Liver (tissue), 9 donors: ENCODE measurements around the gene ANTXR2. TPM values are rescaled to one million over a fixed set of nuclear protein-coding genes. Genes with fewer than 3 reads are reported as not detected.

Experiments
- DNase-seq: peaks from one replicate; pipeline ENCODE4 v3.0.0-alpha.2; 2017; ENCODE audit warnings: low spot score
- H3K27ac ChIP-seq, 2 donors: one replicate each; pipeline ENCODE4 v1.7.0; 2013; ENCODE audit warnings: inconsistent platforms in 2 of 2, low read length in 2 of 2, control low read depth in 1 of 2, low read depth in 1 of 2, mild to moderate bottlenecking in 1 of 2
- H3K27me3 ChIP-seq, 4 donors: one replicate each; pipeline versions ENCODE4 v1.6.1 to v1.7.0; 2013; ENCODE audit warnings: low read length in 3 of 4, inconsistent platforms in 1 of 4, mild to moderate bottlenecking in 1 of 4, moderate library complexity in 1 of 4; ENCODE audit not compliant: control insufficient read depth in 4 of 4, insufficient read depth in 4 of 4
- H3K36me3 ChIP-seq, 4 donors: one replicate each; pipeline versions ENCODE4 v1.6.1 to v1.7.0; 2013; ENCODE audit warnings: low read length in 3 of 4, mild to moderate bottlenecking in 3 of 4, low read depth in 1 of 4, moderate library complexity in 1 of 4; ENCODE audit not compliant: control insufficient read depth in 4 of 4, insufficient read depth in 3 of 4
- H3K4me1 ChIP-seq, 4 donors: one replicate each; pipeline versions ENCODE4 v1.6.1 to v1.7.0; 2013; ENCODE audit warnings: low read length in 3 of 4, mild to moderate bottlenecking in 3 of 4, moderate library complexity in 1 of 4; ENCODE audit not compliant: control insufficient read depth in 4 of 4, insufficient read depth in 4 of 4
- H3K4me3 ChIP-seq, 3 donors: one replicate each; pipeline versions ENCODE4 v1.6.1 to v1.7.0; 2013; ENCODE audit warnings: low read length in 3 of 3, control low read depth in 1 of 3, low read depth in 1 of 3, mild to moderate bottlenecking in 1 of 3
- H3K9ac ChIP-seq, 2 donors: one replicate each; pipeline ENCODE4 v1.7.0; 2013; ENCODE audit warnings: low read length in 2 of 2, mild to moderate bottlenecking in 2 of 2, moderate library complexity in 2 of 2, control low read depth in 1 of 2, low read depth in 1 of 2
- H3K9me3 ChIP-seq, 4 donors: one replicate each; pipeline versions ENCODE4 v1.6.1 to v1.7.0; 2013; ENCODE audit warnings: low read length in 3 of 4; ENCODE audit not compliant: control insufficient read depth in 4 of 4
- ATF3 ChIP-seq: IDR thresholded peaks from 2 replicates; pipeline ENCODE4 v1.6.1; 2016; ENCODE audit warnings: antibody characterized with exemption
- CTCF ChIP-seq: fragments of 150-350 bp; IDR thresholded peaks from 2 replicates; pipeline ENCODE4 v1.5.1; 2017; ENCODE audit warnings: improper control_type of control experiment, low read depth, low read length; ENCODE audit not compliant: missing input control
- EGR1 ChIP-seq, 2 donors: IDR thresholded peaks; 2 replicates each; pipeline ENCODE4 v1.6.1; 2016 to 2018; ENCODE audit warnings: antibody characterized with exemption in 2 of 2, low read depth in 2 of 2
- FOXA1 ChIP-seq: IDR thresholded peaks from 2 replicates; pipeline ENCODE4 v1.6.1; 2016; ENCODE audit warnings: antibody characterized with exemption
- GABPA ChIP-seq, 2 donors: IDR thresholded peaks in 1 of 2; conservative IDR thresholded peaks in 1 of 2; 2 replicates each; pipeline ENCODE4 v1.6.1; 2016; ENCODE audit warnings: antibody characterized with exemption in 2 of 2, mild to moderate bottlenecking in 1 of 2, moderate library complexity in 1 of 2
- HNF4A ChIP-seq, 2 donors: conservative IDR thresholded peaks; 2 replicates each; pipeline ENCODE4 v1.6.1; 2016; ENCODE audit warnings: antibody characterized with exemption in 2 of 2, mild to moderate bottlenecking in 2 of 2
- HNF4G ChIP-seq: IDR thresholded peaks from 2 replicates; pipeline ENCODE4 v1.6.1; 2016; ENCODE audit warnings: antibody characterized with exemption
- JUND ChIP-seq, 2 donors: IDR thresholded peaks; 2 replicates each; pipeline ENCODE4 v1.6.1; 2016; ENCODE audit warnings: antibody characterized with exemption in 2 of 2
- NR2F2 ChIP-seq: IDR thresholded peaks from 2 replicates; pipeline ENCODE4 v1.6.1; 2016; ENCODE audit warnings: antibody characterized with exemption
- RAD21 ChIP-seq, 2 donors: IDR thresholded peaks; 2 replicates each; pipeline ENCODE4 v1.6.1; 2016; ENCODE audit warnings: antibody characterized with exemption in 2 of 2, mild to moderate bottlenecking in 2 of 2
- REST ChIP-seq: IDR thresholded peaks from 2 replicates; pipeline ENCODE4 v1.6.1; 2016; ENCODE audit warnings: antibody characterized with exemption, mild to moderate bottlenecking
- RXRA ChIP-seq, 2 donors: IDR thresholded peaks; 2 replicates each; pipeline ENCODE4 v1.6.1; 2017 to 2018; ENCODE audit warnings: antibody characterized with exemption in 2 of 2, mild to moderate bottlenecking in 1 of 2
- YY1 ChIP-seq: IDR thresholded peaks from 2 replicates; pipeline ENCODE4 v1.6.1; 2016; ENCODE audit warnings: antibody characterized with exemption, mild to moderate bottlenecking
- WGBS: extraction: QIAGEN DNeasy Blood & Tissue Kit; methylation state at CpG from one replicate; pipeline ENCODE4 v1.1.7; 2013; 5-methylcytosine and 5-hydroxymethylcytosine counted together
- polyA plus RNA-seq, 2 donors: library from polyadenylated mRNA; stranded (reverse) in 1 of 2; unstranded in 1 of 2; fragments of 200-250 nt in 1 of 2; fragments of >200 nt in 1 of 2; fragmentation: Nextera tagmentation in 1 of 2; extraction: Ambion mirVana in 1 of 2; gene quantifications; one replicate each; pipeline versions ENCODE4 v1.2.1 to v1.2.3, GENCODE V29; 2013 to 2015
- total RNA-seq, 2 donors: library from RNA; depleted of rRNA; stranded (reverse); fragments of >200 nt; gene quantifications; one replicate each; pipeline ENCODE4 v1.2.3, GENCODE V29; 2014
- donor health status: healthy.
- donor health status: healthy.
- donor health status: healthy.
- donor health status: healthy.
- donor health status: healthy.

ANTXR2 gene
- total and polyA plus RNA-seq, 4 donors, result 16.1 to 30.5 (median 21.3) TPM

GRCh38 chr4:80091688-80092087 lies 18.7 kb upstream of the ANTXR2 start (continued):
- TF ChIP-seq CTCF, result no peak
- TF ChIP-seq JUND (IDR thresholded peaks at IDR 0.05), result no peak
- no peak for TF ChIP-seq NR2F2
- no peak for TF ChIP-seq RAD21 (IDR thresholded peaks at IDR 0.05)
- TF ChIP-seq HNF4A (conservative IDR thresholded peaks at IDR 0.05), result no peak
- no peak for TF ChIP-seq HNF4G
- TF ChIP-seq GABPA (IDR thresholded peaks at IDR 0.05 in 1 of 2, conservative IDR thresholded peaks at IDR 0.05 in 1 of 2), result no peak
- TF ChIP-seq EGR1 (IDR thresholded peaks at IDR 0.05; ENCODE audit: low read depth in 2 of 2), result no peak

GRCh38 chr4:80091184-80091583 lies 18.2 kb upstream of the ANTXR2 start:
- 87% methylated on average over 3 of the region's 3 CpGs for whole genome bisulfite sequencing
- H3K9me3 ChIP-seq, result no peaks in the 10 kb centered on the region
- no peak overlapping the region for H3K9ac ChIP-seq
- no peaks in the 10 kb centered on the region for H3K4me1 ChIP-seq
- TF ChIP-seq EGR1 (IDR thresholded peaks at IDR 0.05; ENCODE audit: low read depth in 2 of 2) (no peak), HNF4A (conservative IDR thresholded peaks at IDR 0.05) (no peak), FOXA1 (no peak), RXRA (IDR thresholded peaks at IDR 0.05) (no peak), RAD21 (IDR thresholded peaks at IDR 0.05) (no peak), YY1 (no peak)
- no peaks in the 10 kb centered on the region for H3K27me3 ChIP-seq
- no peak overlapping the region for H3K4me3 ChIP-seq
- no peaks in the 10 kb centered on the region for H3K36me3 ChIP-seq
- H3K27ac ChIP-seq, result no peak overlapping the region
- no peak for DNase-seq

- WGBS, result 91% methylated on average over 1 of the region's 1 CpG
- Histone ChIP-seq H3K4me3 (no peak overlapping the region), H3K36me3 (no peaks in the 10 kb centered on the region), H3K27ac (no peak overlapping the region), H3K9ac (no peak overlapping the region), H3K27me3 (no peaks in the 10 kb centered on the region), H3K4me1 (no peaks in the 10 kb centered on the region), H3K9me3 (no peaks in the 10 kb centered on the region)
- TF ChIP-seq REST, result no peak
- TF ChIP-seq HNF4A (conservative IDR thresholded peaks at IDR 0.05), result no peak
- no peak for TF ChIP-seq ATF3
- DNase-seq, result no peak
Observed at GRCh38 chr4:80090090-80090489, 17.1 kb upstream of the ANTXR2 start.
